K562 (cell line): ENCODE data around the gene CCNL2. TPM values are rescaled to one million over a fixed set of nuclear protein-coding genes. Genes with fewer than 3 reads are reported as not detected.

Experiments
- CEBPB ChIP-seq: fragments of 450-650 bp; IDR thresholded peaks from 2 replicates; pipeline ENCODE4 v1.6.1; 2016; ENCODE audit warnings: missing genetic modification characterization, missing compliant biosample characterization
- FUS ChIP-seq: fragments of 200-400 bp; formaldehyde crosslinking; optimal IDR thresholded peaks from 2 replicates; pipeline ENCODE3; 2017; ENCODE audit warnings: low read depth, low read length
- GATAD2A ChIP-seq: fragments of 450-650 bp; IDR thresholded peaks from 2 replicates; pipeline ENCODE4 v1.6.1; 2017
- NR2F6 ChIP-seq: fragments of 450-650 bp; formaldehyde crosslinking; IDR thresholded peaks from 2 replicates; pipeline ENCODE4 v1.4.0; 2020; ENCODE audit warnings: mild to moderate bottlenecking
- RBFOX2 ChIP-seq: fragments of 200-400 bp; formaldehyde crosslinking; IDR thresholded peaks from 2 replicates; pipeline ENCODE4 v1.6.1; 2017; ENCODE audit warnings: low read depth, mild to moderate bottlenecking, low read length, moderate library complexity
- XRCC5 ChIP-seq: fragments of 200-400 bp; formaldehyde crosslinking; IDR thresholded peaks from 2 replicates; pipeline ENCODE4 v1.6.1; 2017; ENCODE audit warnings: low read depth, mild to moderate bottlenecking, low read length
- ZC3H8 ChIP-seq: fragments of 450-650 bp; IDR thresholded peaks from 2 replicates; pipeline ENCODE4 v1.6.1; 2017
- ZNF384 ChIP-seq: IDR thresholded peaks from 2 replicates; pipeline ENCODE4 v1.6.1; 2012; ENCODE audit warnings: low read depth, low read length, improper control_type of control experiment
- ZNF41 ChIP-seq: fragments of 250-450 bp; sonication (Bioruptor Pico); conservative IDR thresholded peaks from 2 replicates; pipeline ENCODE4 v1.4.0; 2020; ENCODE audit warnings: mild to moderate bottlenecking
- ZNF507 ChIP-seq: conservative IDR thresholded peaks from 2 replicates; pipeline ENCODE4 v1.6.1; 2017; ENCODE audit warnings: missing genetic modification characterization, missing compliant biosample characterization
- polyA plus RNA-seq, 8 experiments: library from polyadenylated mRNA; depleted of rRNA in 4 of 8; stranded (reverse) in 5 of 8; unstranded in 3 of 8; fragments of >200 nt; fragmentation: Nextera tagmentation in 2 of 8; fragmentation: Illumina TruSeq in 1 of 8; extraction: Ambion mirVana in 2 of 8; extraction: Trizol in 1 of 8; gene quantifications; 2 replicates each; pipeline versions ENCODE4 v1.2.1 to v1.2.3, GENCODE V29; 2011 to 2014; ENCODE audit warnings: inconsistent platforms in 1 of 8, missing spikeins in 1 of 8
- total RNA-seq, 7 experiments: library from RNA; depleted of rRNA in 6 of 7; stranded (reverse); fragments of >200 nt in 6 of 7; fragmentation: Illumina TruSeq in 2 of 7; extraction: Trizol in 2 of 7; gene quantifications; 2 replicates each; pipeline versions ENCODE4 v1.2.1 to v1.2.3, GENCODE V29; 2011 to 2021; ENCODE audit warnings: low replicate concordance in 1 of 7
- TF ChIP-seq, protein P1 (sequence below), 3 experiments: fragments of 200-800 bp in 1 of 3; sonication (Bioruptor generic) in 1 of 3; sonication (generic) in 1 of 3; formaldehyde crosslinking in 1 of 3; IDR thresholded peaks; 2 replicates each; pipeline versions ENCODE4 v1.6.1 to v1.8.0; 2016 to 2022; ENCODE audit warnings: mild to moderate bottlenecking in 2 of 3, missing compliant biosample characterization in 2 of 3, missing genetic modification characterization in 2 of 3, missing genetic modification reagents in 1 of 3
- TF ChIP-seq, protein P2 (sequence below): fragments of 450-650 bp; formaldehyde crosslinking; IDR thresholded peaks from 2 replicates; pipeline ENCODE4 v1.4.0; 2022; ENCODE audit warnings: mild to moderate bottlenecking, moderate library complexity
- TF ChIP-seq, protein P3 (sequence below): sonication (generic); formaldehyde crosslinking; IDR thresholded peaks from 2 replicates; pipeline ENCODE4 v1.8.0; 2022; ENCODE audit warnings: missing genetic modification reagents, mild to moderate bottlenecking, moderate library complexity, borderline replicate concordance
- TF ChIP-seq, protein P4 (sequence below): sonication (generic); formaldehyde crosslinking; IDR thresholded peaks from 2 replicates; pipeline ENCODE4 v1.8.1; 2023; ENCODE audit warnings: mild to moderate bottlenecking, missing genetic modification reagents
- TF ChIP-seq, protein P5 (sequence below): fragments of 250-450 bp; sonication (Bioruptor Pico); IDR thresholded peaks from 2 replicates; pipeline ENCODE4 v1.5.0; 2021

CCNL2 gene
- total and polyA plus RNA-seq, 9 of the 15 experiments (the other 6 are each of a cell fraction or from before 2014, with no cell fraction given) = 2.8 to 287 (median 94.5) TPM

DNA sequence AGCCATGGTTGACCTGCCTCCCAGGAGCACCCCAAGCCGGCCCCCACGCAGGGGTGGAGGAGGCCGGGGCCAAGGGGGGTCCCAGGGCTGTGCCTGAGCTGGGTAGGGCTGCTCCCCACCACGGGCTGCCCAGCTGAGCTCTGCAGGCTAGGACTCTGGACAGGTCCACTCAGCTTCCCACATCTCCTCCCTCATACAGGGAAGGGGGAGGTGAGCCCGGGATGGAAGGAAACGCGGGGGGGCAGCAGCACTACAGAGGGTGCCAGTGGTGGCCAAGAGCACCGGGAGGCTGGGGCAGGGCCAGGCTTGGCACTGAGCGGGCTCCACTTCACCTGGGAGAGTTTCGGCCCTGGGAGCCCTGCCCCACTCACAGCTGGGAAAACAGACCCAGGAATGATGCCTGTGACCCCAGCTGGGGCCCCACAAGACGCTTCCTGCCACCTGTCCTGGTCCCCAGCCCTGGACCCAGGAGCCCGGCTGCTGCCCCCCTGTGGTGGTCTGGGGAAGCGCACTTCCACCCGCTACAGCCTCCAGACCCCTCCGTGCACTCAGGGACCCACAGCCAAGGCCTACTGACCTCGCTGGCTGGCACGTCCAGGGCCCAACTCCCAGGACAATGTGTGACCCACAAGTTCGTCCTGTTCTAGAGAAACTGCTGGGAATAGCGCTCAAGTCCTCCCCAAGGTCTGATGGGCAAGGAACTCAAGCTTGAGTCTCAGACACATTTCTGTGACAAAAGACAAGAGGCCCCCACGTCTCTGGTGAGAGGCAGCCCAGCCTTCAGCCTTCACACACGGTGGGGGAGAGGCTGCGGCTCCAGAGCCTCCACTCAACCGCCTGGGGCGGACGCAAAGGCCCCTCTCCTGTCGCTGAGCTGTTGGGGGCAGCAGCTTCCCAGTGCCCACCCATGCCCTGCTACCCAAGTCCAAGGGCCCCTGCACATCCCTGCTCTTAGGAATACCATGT is 27.1 kb downstream of the CCNL2 start (continued):
- TF ChIP-seq, protein P1, sequence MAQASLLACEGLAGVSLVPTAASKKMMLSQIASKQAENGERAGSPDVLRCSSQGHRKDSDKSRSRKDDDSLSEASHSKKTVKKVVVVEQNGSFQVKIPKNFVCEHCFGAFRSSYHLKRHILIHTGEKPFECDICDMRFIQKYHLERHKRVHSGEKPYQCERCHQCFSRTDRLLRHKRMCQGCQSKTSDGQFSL (CRISPR knock-in tag; IDR thresholded peaks at IDR 0.05) = peak; percentile 83
- TF ChIP-seq, protein P1 (tag; IDR thresholded peaks at IDR 0.05) = no peak; a peak in 1 of 4 replicates
- TF ChIP-seq, protein P2, sequence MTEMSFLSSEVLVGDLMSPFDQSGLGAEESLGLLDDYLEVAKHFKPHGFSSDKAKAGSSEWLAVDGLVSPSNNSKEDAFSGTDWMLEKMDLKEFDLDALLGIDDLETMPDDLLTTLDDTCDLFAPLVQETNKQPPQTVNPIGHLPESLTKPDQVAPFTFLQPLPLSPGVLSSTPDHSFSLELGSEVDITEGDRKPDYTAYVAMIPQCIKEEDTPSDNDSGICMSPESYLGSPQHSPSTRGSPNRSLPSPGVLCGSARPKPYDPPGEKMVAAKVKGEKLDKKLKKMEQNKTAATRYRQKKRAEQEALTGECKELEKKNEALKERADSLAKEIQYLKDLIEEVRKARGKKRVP (CRISPR knock-in tag) = peak; percentile 3; the same call in 1 of the 2 replicates
- TF ChIP-seq ZC3H8 = no peak
- TF ChIP-seq ZNF384 = no peak
- no peak for TF ChIP-seq GATAD2A
- peak; percentile 22 for TF ChIP-seq FUS
- no peak for TF ChIP-seq ZNF507 (tag)
- TF ChIP-seq XRCC5 = peak; percentile 87; the same call in 1 of the 2 replicates
- TF ChIP-seq, protein P3, sequence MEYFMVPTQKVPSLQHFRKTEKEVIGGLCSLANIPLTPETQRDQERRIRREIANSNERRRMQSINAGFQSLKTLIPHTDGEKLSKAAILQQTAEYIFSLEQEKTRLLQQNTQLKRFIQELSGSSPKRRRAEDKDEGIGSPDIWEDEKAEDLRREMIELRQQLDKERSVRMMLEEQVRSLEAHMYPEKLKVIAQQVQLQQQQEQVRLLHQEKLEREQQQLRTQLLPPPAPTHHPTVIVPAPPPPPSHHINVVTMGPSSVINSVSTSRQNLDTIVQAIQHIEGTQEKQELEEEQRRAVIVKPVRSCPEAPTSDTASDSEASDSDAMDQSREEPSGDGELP = peak; percentile 74; the same call in 1 of the 2 replicates
- TF ChIP-seq, protein P4, sequence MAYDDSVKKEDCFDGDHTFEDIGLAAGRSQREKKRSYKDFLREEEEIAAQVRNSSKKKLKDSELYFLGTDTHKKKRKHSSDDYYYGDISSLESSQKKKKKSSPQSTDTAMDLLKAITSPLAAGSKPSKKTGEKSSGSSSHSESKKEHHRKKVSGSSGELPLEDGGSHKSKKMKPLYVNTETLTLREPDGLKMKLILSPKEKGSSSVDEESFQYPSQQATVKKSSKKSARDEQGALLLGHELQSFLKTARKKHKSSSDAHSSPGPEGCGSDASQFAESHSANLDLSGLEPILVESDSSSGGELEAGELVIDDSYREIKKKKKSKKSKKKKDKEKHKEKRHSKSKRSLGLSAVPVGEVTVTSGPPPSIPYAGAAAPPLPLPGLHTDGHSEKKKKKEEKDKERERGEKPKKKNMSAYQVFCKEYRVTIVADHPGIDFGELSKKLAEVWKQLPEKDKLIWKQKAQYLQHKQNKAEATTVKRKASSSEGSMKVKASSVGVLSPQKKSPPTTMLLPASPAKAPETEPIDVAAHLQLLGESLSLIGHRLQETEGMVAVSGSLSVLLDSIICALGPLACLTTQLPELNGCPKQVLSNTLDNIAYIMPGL (CRISPR knock-in tag) = 0 out of 2 replicates have a peak, but pooled peaks have one; percentile 31
- no peak for TF ChIP-seq ZNF41 (CRISPR knock-in tag)
- TF ChIP-seq NR2F6 = no peak
- TF ChIP-seq RBFOX2 = peak; percentile 69
- TF ChIP-seq CEBPB (tag) = no peak
- TF ChIP-seq, protein P5, sequence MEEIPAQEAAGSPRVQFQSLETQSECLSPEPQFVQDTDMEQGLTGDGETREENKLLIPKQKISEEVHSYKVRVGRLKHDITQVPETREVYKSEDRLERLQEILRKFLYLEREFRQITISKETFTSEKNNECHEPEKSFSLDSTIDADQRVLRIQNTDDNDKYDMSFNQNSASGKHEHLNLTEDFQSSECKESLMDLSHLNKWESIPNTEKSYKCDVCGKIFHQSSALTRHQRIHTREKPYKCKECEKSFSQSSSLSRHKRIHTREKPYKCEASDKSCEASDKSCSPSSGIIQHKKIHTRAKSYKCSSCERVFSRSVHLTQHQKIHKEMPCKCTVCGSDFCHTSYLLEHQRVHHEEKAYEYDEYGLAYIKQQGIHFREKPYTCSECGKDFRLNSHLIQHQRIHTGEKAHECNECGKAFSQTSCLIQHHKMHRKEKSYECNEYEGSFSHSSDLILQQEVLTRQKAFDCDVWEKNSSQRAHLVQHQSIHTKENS (CRISPR knock-in tag) = no peak
